Placental pericyte (primary cell): ENCODE data around the gene CIDEB. TPM values are rescaled to one million over a fixed set of nuclear protein-coding genes. Genes with fewer than 3 reads are reported as not detected.

Experiments
- small RNA-seq: library from RNA; depleted of rRNA; stranded (forward); fragments of <200 nt; gene quantifications from one replicate; pipeline ENCODE3, GENCODE V24; 2012; ENCODE audit warnings: low replicate concordance
- total RNA-seq: library from RNA; depleted of rRNA; stranded (reverse); fragments of >200 nt; gene quantifications from 2 replicates; pipeline ENCODE4 v1.2.3, GENCODE V29; 2012

The CIDEB gene, protein sequence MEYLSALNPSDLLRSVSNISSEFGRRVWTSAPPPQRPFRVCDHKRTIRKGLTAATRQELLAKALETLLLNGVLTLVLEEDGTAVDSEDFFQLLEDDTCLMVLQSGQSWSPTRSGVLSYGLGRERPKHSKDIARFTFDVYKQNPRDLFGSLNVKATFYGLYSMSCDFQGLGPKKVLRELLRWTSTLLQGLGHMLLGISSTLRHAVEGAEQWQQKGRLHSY
- 0.22 and 1.0 TPM in 2 replicates for total RNA-seq

DNA sequence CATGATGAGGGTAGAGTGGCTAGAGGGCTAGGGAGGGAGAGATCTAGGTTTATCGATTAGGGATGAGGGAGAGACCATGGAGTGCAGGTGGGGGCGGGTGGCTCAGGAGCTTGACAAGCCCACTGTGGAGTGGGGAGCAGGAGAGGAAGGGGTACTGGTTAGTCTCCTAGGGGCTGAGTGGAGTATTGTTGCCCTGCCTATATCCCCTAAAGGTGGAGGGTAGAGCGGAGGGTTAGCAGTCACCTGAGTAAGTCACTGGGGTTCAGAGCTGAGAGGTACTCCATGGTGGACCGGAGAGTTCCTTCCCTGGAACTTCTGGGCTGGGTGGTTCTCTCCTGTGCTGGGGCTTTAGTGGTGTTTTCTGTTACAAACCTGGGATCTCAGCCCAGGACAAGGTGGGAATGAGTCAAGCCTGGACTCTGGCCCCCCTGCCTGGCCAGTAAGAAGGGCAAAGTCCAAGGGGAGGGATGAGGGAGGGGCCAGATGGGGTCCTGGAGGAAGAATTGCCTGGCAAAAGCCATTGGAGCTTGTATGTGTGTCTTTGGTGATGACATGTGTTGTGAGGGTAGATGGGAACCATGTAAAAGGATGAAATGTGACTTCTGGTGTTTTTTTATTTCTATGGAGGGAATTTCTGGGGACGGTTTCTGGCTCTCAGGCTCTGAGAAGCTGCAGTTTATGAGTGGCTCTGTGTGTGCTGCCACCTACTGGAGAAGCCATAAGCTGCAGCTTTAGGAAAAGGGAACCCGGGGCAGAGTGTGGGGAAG is at the start of gene CIDEB:
TSS of gene CIDEB (minus strand) at position 403 of the 767 bp plus-strand sequence. CDS start at position 284, 119 bp downstream.

DNA sequence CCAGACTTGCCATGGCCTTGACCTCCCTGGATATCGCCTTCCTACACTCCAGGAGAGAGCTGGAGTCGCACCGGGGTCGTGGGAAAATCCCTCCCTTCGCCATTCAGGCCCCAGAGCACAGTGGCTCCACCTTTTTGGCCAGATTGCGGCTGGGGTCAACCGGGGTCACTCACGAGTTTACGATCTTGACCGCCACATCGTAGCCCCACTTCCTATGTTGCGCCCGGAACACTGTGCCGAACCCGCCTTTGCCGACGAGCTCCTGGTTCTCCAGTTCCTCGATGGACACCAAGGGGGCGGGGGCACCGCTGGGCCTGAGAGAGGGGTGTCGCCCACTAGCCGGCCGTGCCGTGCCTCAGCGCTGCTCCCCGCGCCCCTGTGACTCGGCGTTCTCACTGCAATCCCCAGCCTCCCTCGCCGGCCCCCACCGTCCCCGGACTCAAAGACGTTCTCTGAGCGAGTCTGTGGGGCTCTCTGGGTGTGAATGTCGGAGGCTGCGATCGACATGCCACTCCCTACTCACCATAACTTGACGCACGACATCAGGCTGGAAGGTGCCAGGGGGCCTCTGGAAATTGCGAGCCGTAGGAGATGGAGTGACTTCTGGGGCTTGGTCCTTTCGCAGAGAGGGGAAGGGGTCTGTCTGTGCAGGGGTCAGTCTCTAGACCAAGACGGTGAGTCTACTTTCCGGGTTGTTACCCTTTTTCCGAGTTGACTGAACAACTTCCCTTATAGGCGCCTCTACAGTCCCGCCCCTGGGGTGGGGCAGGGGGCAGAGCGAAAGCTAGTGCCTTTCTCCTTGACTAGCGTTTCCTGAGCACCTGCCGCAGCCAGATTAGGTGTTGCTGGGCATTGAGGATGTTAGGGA is 31.7 kb upstream of the CIDEB start, which contains the start of gene RIPK3:
TSS of gene RIPK3 (minus strand) at position 708 of the 868 bp plus-strand sequence. CDS start at position 543, 165 bp downstream.

DNA sequence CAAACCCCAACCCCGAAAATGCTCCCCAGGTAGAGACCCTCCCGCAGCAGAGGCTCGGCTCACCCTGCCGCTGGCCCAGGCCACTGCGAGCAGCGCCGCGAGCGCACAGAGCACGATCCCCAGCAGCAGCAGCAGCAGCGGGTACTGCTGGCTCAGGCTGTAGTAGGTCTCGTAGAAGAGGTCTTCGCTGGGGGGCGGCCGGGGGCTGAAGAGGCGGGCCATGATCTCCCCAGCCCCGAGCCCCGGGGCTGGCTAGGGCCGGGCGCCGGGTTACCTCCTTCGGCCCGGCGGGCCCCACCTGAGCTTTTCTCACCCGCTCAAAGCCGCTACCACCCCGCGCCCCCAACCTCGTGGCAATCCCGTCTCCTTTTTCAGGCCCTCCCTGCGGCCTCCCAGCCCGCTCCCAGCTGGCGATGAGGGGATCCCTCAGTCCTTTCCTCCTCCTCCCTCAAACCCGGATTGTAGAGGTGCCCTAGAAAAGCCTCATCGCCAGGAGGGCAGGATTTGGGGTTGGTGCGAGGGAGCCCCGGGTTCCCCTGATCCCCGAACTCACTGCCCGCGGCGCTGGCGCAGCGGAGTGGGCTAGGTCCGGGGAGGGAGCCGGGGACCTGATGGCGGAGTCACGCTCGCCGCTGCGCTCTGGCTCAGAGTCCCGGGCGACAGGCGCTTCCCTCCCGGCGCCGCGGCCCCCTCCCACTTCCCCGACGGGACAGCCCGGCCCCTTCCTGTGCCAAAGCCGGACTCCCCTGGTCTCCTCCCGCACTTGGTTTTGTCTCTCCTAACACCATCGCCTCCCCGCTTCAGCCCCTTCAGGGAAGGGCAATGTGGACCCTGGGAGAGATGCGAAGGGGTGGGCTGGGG is 26.9 kb upstream of the CIDEB start, which contains the start of gene ADCY4:
TSS of gene ADCY4 (minus strand) at position 641 of the 861 bp plus-strand sequence. CDS start at position 222, 419 bp downstream.

DNA sequence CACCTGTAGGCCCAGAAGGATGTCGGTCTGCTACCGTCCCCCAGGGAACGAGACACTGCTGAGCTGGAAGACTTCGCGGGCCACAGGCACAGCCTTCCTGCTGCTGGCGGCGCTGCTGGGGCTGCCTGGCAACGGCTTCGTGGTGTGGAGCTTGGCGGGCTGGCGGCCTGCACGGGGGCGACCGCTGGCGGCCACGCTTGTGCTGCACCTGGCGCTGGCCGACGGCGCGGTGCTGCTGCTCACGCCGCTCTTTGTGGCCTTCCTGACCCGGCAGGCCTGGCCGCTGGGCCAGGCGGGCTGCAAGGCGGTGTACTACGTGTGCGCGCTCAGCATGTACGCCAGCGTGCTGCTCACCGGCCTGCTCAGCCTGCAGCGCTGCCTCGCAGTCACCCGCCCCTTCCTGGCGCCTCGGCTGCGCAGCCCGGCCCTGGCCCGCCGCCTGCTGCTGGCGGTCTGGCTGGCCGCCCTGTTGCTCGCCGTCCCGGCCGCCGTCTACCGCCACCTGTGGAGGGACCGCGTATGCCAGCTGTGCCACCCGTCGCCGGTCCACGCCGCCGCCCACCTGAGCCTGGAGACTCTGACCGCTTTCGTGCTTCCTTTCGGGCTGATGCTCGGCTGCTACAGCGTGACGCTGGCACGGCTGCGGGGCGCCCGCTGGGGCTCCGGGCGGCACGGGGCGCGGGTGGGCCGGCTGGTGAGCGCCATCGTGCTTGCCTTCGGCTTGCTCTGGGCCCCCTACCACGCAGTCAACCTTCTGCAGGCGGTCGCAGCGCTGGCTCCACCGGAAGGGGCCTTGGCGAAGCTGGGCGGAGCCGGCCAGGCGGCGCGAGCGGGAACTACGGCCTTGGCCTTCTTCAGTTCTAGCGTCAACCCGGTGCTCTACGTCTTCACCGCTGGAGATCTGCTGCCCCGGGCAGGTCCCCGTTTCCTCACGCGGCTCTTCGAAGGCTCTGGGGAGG is 3.1 kb upstream of the CIDEB start, which contains the start of gene LTB4R:
TSS of gene LTB4R (plus strand) at position 857 of the 959 bp plus-strand sequence. CDS start 4,150 bp downstream, outside the sequence.

DNA sequence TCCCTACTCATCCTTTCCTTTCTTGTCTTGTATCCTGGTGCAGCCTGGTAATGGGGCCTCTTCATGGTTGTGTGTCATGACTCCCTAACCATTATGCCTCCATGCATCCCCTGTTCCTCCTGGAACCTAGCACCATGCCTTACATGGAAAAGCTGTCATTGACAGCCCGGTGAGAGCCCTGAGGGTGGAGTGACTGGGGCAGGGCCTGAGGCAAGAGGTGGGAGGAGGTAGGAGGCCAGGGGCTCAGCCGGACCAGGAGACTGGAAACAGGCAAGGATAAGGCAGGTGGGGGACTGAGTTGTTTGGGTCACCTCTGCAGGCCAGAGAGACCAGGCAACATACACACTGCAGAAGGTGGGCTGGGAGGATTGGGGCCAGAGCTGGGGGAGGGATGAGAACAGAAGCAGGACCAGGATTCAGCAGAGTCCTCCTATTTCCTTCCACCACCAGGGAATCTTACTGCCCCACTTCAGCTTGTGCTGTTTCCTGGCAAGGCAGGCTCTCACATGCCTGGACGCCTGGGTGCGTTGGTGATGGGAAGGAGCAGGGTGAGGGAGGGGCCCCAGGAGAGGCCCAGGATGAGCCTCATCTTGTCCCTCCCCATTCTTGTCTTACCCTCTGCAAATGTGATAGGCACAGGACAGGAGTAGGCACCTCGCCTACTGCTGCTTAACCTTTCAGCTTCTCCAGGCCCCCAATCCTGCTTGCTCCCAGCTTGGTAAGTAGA is 1.9 kb upstream of the CIDEB start, which contains the start of gene LTB4R2:
TSS of gene LTB4R2 (plus strand) at position 603 of the 727 bp plus-strand sequence. CDS start 525 bp downstream, outside the sequence.

DNA sequence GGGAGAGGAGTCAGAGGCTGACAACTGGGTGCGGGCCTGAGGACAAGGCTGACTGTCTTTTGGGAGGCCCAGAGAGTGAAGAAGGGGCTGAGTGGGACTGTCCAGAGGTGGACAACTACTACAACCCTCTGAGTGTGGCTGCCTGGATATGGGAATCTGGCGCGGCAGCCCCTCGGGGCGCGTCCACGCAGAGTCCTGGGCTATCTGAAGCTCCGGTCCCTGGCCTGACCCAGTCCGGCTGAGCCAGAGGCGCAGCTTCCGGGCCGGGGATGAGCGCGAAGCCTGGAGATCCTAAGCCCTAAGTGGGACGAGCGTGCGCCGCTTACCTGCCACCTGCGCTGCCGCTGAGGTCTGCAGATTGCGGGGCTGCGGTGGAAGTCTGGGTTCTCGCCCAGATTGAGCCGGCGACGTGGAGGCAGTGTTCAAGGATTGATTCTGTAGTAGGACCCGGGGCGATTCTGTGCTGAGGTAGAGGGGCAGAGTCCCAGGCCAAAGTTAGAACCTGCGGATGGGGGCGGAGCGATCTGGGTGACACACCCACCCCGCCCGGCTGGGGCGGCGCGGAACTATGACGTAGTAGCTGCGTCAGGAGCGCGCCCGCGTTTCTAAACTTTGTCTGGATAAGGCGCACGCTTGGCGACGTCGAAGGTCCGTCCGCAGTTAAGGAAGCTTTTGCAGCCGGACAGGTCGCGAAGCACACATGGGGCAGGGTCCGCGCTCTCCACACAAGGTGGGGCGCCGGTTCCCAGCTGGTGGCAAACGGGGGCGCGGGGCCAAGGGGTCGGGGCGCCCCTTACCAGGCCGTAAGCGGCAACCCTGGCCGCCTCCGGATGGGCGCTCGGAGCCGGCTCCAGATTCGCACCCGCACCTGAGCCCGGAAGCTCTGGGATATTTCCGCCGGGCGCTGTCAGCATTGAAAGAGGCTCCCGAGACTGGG is 8.3 kb downstream of the CIDEB start, which contains the start of the genes DHRS1 and NOP9:
TSS of gene DHRS1 (minus strand) at position 526 of the 937 bp plus-strand sequence. CDS start 674 bp downstream, outside the sequence.
TSS of gene NOP9 (plus strand) at position 596 of the 937 bp plus-strand sequence. CDS start at position 701, 105 bp downstream.

DNA sequence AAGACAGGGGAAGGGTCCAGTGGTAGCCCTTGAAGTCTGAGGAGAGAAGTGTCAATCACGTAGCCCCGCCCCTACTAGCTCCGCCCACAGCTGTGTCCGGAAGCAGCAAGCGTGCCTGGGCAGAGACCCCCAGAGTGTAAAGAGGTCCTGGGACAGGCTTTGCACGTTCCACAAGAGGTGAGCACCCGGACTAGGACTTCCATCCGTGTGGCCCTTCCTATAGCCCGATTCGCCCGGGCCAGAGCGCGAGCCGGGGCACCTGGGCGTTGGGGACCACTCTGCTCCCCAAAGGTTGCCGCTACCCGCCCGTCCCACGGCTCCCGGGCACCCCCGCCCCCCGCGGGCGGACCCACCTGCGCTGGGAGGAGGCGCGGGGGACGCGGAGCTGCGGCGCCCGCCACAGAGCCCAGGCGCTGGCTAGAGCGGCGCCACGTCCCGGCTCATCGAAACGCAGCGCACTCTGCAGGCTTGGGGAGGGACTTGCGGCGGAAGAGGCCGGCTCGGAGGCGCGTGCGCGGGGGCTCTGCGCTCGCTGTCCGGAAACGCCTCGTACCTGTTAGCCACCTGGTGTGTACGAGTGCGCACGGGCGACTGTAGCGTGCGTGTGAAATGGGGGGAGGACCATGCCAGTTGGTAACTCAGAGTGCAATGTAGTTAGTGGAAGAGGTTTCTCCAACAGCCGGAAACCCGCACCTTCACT is 36.5 kb downstream of the CIDEB start, which contains the start of gene RABGGTA:
TSS of gene RABGGTA (minus strand) at position 464 of the 700 bp plus-strand sequence. CDS start 482 bp downstream, outside the sequence.

DNA sequence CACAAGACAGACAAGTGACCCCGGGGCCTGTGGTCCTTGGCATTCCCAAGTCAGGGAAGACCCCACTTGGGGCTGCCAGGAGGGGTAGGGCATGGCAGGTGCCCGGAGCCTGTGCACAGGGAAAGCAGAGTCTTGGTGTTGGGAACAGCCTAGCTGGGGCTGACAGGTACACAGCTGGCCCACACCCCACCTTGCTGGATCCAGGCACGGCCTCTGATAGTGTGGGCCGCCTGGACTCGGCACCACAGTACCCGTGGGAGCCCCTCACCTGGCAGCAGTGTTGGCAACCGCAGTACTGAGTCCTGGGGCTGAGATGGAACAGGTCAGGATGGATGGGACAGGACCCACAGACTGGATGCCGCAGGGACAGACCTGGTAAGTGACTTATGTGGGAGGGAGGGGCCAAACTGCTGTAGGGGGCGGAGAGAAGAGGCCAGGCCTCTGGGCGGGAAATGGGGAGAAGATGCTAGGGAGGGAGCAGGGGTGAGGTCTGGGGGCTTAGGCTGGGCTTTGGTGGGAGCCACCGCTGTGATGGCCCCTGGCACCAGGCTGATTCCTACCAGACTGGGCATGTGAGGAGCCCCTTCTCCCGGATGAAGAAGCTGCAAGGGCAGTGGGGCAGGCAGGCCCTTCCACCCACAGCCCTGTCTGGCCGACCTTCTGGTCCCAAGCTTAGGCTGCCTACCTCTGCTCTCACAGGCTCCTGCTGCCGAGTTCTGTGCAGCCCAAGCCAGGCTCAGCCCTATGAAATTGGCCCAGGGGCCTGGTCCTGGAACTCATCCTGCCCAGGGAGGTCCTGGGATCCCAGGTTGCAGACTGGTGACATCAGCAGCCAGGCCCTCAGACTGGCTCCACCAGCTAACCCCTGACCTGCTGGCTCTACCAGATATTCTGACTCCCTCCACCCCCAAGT is 44.7 kb downstream of the CIDEB start, which contains the start of gene TGM1:
TSS of gene TGM1 (minus strand) at position 357 of the 913 bp plus-strand sequence. CDS start 825 bp downstream, outside the sequence.

Small RNA genes within 50 kb of the gene (small RNA-seq; reads per million reads assigned to genes)
- not detected for gene RF00026

Other genes starting within 250 kb of the CIDEB start
- gene CPNE6, start 236.4 kb downstream of the CIDEB start, total RNA-seq = under 0.01 TPM in 1 of 2 replicates, not detected in the other
- gene PCK2, start 213.7 kb downstream of the CIDEB start, total RNA-seq = 10.3 and 48.8 TPM in 2 replicates
- 42.9 and 54.3 TPM in 2 replicates for gene DCAF11, start 193.2 kb downstream of the CIDEB start, total RNA-seq
- 0.72 and 1.3 TPM in 2 replicates for gene NRL, start 193.0 kb downstream of the CIDEB start, total RNA-seq
- gene FITM1, start 177.3 kb downstream of the CIDEB start, total RNA-seq = 0.44 TPM in 1 of 2 replicates, not detected in the other
- 51.5 and 134 TPM in 2 replicates for gene PSME1, start 171.8 kb downstream of the CIDEB start, total RNA-seq
- gene EMC9, start 166.4 kb downstream of the CIDEB start, total RNA-seq = 14.3 and 14.9 TPM in 2 replicates
- 71.8 and 89.9 TPM in 2 replicates for gene PSME2, start 161.4 kb downstream of the CIDEB start, total RNA-seq
- 57.8 and 65.3 TPM in 2 replicates for gene RNF31, start 160.5 kb downstream of the CIDEB start, total RNA-seq
- gene IRF9, start 146.7 kb downstream of the CIDEB start, total RNA-seq = 58.9 and 78.3 TPM in 2 replicates
- 4.6 and 5.2 TPM in 2 replicates for gene REC8, start 135.9 kb downstream of the CIDEB start, total RNA-seq
- 45.1 and 87.8 TPM in 2 replicates for gene IPO4, start 119.2 kb downstream of the CIDEB start, total RNA-seq
- 89.9 and 103 TPM in 2 replicates for gene TM9SF1, start 112.5 kb downstream of the CIDEB start, total RNA-seq
- gene TSSK4, start 102.3 kb downstream of the CIDEB start, total RNA-seq = 0.14 and 0.22 TPM in 2 replicates
- gene CHMP4A, start 94.5 kb downstream of the CIDEB start, total RNA-seq = 21.9 and 50.8 TPM in 2 replicates
- gene MDP1, start 91.9 kb downstream of the CIDEB start, total RNA-seq = 9.9 and 11.6 TPM in 2 replicates
- gene NEDD8, start 75.6 kb downstream of the CIDEB start, total RNA-seq = 86.8 and 89.3 TPM in 2 replicates
- gene GMPR2, start 75.0 kb downstream of the CIDEB start, total RNA-seq = 78.6 and 87.8 TPM in 2 replicates
- gene TINF2, start 65.4 kb downstream of the CIDEB start, total RNA-seq = 46.6 and 73.7 TPM in 2 replicates
- 1.5 and 3.4 TPM in 2 replicates for gene TGM1, start 44.8 kb downstream of the CIDEB start, total RNA-seq
- 37.9 and 45.2 TPM in 2 replicates for gene RABGGTA, start 36.4 kb downstream of the CIDEB start, total RNA-seq
- 12.7 and 23.0 TPM in 2 replicates for gene DHRS1, start 8.2 kb downstream of the CIDEB start, total RNA-seq
- 15.5 and 39.7 TPM in 2 replicates for gene NOP9, start 8.1 kb downstream of the CIDEB start, total RNA-seq
- gene LTB4R2, start 2.2 kb upstream of the CIDEB start, total RNA-seq = 5.6 and 7.7 TPM in 2 replicates
- 0.88 and 1.0 TPM in 2 replicates for gene LTB4R, start 3.5 kb upstream of the CIDEB start, total RNA-seq
- gene ADCY4, start 27.1 kb upstream of the CIDEB start, total RNA-seq = 0.66 and 3.1 TPM in 2 replicates
- gene RIPK3, start 32.0 kb upstream of the CIDEB start, total RNA-seq = not detected in 2 replicates
- gene NFATC4, start 60.2 kb upstream of the CIDEB start, total RNA-seq = 35.7 and 57.7 TPM in 2 replicates
- 1.6 and 4.2 TPM in 2 replicates for gene NYNRIN, start 91.0 kb upstream of the CIDEB start, total RNA-seq
- gene CBLN3, start 121.7 kb upstream of the CIDEB start, total RNA-seq = 1.3 and 5.0 TPM in 2 replicates
- gene KHNYN, start 122.0 kb upstream of the CIDEB start, total RNA-seq = 68.7 and 71.7 TPM in 2 replicates
- gene SDR39U1, start 134.8 kb upstream of the CIDEB start, total RNA-seq = 14.5 and 19.7 TPM in 2 replicates
- gene CMA1, start 200.3 kb upstream of the CIDEB start, total RNA-seq = not detected in 2 replicates